ENCODE measurements around the gene MYZAP. TPM values are rescaled to one million over a fixed set of nuclear protein-coding genes. Genes with fewer than 3 reads are reported as not detected.

Gene MYZAP
- total RNA-seq, 3 donors from 2014 or later = 12.1 to 23.0 (median 16.7) TPM

GRCh38 chr15:57690341-57690966 lies 98.8 kb downstream of the MYZAP start:
- Histone ChIP-seq H3K27ac (no peak overlapping the region), H3K4me1 (no peaks in the 10 kb centered on the region), H3K9me3 (no peaks in the 10 kb centered on the region), H3K36me3 (no peaks in the 10 kb centered on the region), H3K4me3 (no peak overlapping the region), H3K27me3 (no peaks in the 10 kb centered on the region)
- intact Hi-C loops (cut with DNase I; ENCODE audit: low total_unique reads) = no loop called here
- TF ChIP-seq POLR2A (IDR thresholded peaks at IDR 0.05) = no peak
- TF ChIP-seq CTCF (IDR thresholded peaks at IDR 0.05) = no peak
- no peak for TF ChIP-seq POLR2AphosphoS5 (IDR thresholded peaks at IDR 0.05)
- DNase-seq (ENCODE audit: low spot score in 2 of 2) = no peak

GRCh38 chr15:57691082-57691481 lies 99.4 kb downstream of the MYZAP start:
- H3K27ac ChIP-seq = no peak overlapping the region
- DNase-seq (ENCODE audit: low spot score in 2 of 2) = no peak
- no peak for TF ChIP-seq POLR2AphosphoS5 (IDR thresholded peaks at IDR 0.05)
- no peak for TF ChIP-seq POLR2A (IDR thresholded peaks at IDR 0.05)
- TF ChIP-seq CTCF (IDR thresholded peaks at IDR 0.05) = no peak
- no peaks in the 10 kb centered on the region for H3K4me1 ChIP-seq
- H3K27me3 ChIP-seq = no peaks in the 10 kb centered on the region
- intact Hi-C loops (cut with DNase I; ENCODE audit: low total_unique reads) = no loop called here
- H3K9me3 ChIP-seq = no peaks in the 10 kb centered on the region
- no peak overlapping the region for H3K4me3 ChIP-seq
- H3K36me3 ChIP-seq = no peaks in the 10 kb centered on the region

GRCh38 chr15:57692709-57693108 lies 101.0 kb downstream of the MYZAP start:
- no peaks in the 10 kb centered on the region for H3K36me3 ChIP-seq
- H3K4me3 ChIP-seq = no peak overlapping the region
- no peaks in the 10 kb centered on the region for H3K27me3 ChIP-seq
- no peaks in the 10 kb centered on the region for H3K9me3 ChIP-seq
- intact Hi-C loops (cut with DNase I; ENCODE audit: low total_unique reads) = no loop called here
- H3K27ac ChIP-seq = no peak overlapping the region
- DNase-seq (ENCODE audit: low spot score in 2 of 2) = no peak
- H3K4me1 ChIP-seq = no peaks in the 10 kb centered on the region
- TF ChIP-seq POLR2A (IDR thresholded peaks at IDR 0.05) (no peak), CTCF (IDR thresholded peaks at IDR 0.05) (no peak), POLR2AphosphoS5 (IDR thresholded peaks at IDR 0.05) (no peak)

- intact Hi-C loops (cut with DNase I; ENCODE audit: low total_unique reads) = no loop called here
- Histone ChIP-seq H3K4me3 (no peak overlapping the region), H3K27ac (no peak overlapping the region), H3K4me1 (no peaks in the 10 kb centered on the region), H3K36me3 (no peaks in the 10 kb centered on the region), H3K27me3 (no peaks in the 10 kb centered on the region), H3K9me3 (no peaks in the 10 kb centered on the region)
- no peak for DNase-seq (ENCODE audit: low spot score in 2 of 2)
- TF ChIP-seq CTCF (IDR thresholded peaks at IDR 0.05) = no peak
- TF ChIP-seq POLR2A (IDR thresholded peaks at IDR 0.05) = no peak
- no peak for TF ChIP-seq POLR2AphosphoS5 (IDR thresholded peaks at IDR 0.05)
Measured at GRCh38 chr15:57694279-57694678, 102.6 kb downstream of the MYZAP start.

GRCh38 chr15:57696146-57696545 lies 104.4 kb downstream of the MYZAP start:
- no peak overlapping the region for H3K27ac ChIP-seq
- DNase-seq (ENCODE audit: low spot score in 2 of 2) = no peak
- intact Hi-C loops (cut with DNase I; ENCODE audit: low total_unique reads) = no loop called here

More at GRCh38 chr15:57696146-57696545, 104.4 kb downstream of the MYZAP start:
- Histone ChIP-seq H3K36me3 (no peaks in the 10 kb centered on the region), H3K4me1 (no peaks in the 10 kb centered on the region), H3K9me3 (no peaks in the 10 kb centered on the region), H3K4me3 (no peak overlapping the region), H3K27me3 (no peaks in the 10 kb centered on the region)
- TF ChIP-seq POLR2AphosphoS5 (IDR thresholded peaks at IDR 0.05) = no peak
- TF ChIP-seq POLR2A (IDR thresholded peaks at IDR 0.05) = no peak
- TF ChIP-seq CTCF (IDR thresholded peaks at IDR 0.05) = no peak
